K562 (cell line): ENCODE results near the gene NUDT5. TPM values are rescaled to one million over a fixed set of nuclear protein-coding genes. Genes with fewer than 3 reads are reported as not detected.

Source experiments
- CC2D1A ChIP-seq: fragments of 450-650 bp; IDR thresholded peaks from 2 replicates; pipeline ENCODE4 v1.6.1; 2017; ENCODE audit warnings: mild to moderate bottlenecking
- CTCF ChIP-seq, 3 experiments: IDR thresholded peaks in 2 of 3; conservative IDR thresholded peaks in 1 of 3; 2 replicates each; pipeline ENCODE4 v1.5.1; 2011 to 2012; ENCODE audit warnings: low read length in 3 of 3, mild to moderate bottlenecking in 3 of 3, control low read depth in 2 of 3, improper control_type of control experiment in 1 of 3, inconsistent platforms in 1 of 3, low read depth in 1 of 3, mixed read lengths in 1 of 3, moderate library complexity in 1 of 3; ENCODE audit not compliant: insufficient read depth in 2 of 3
- EHMT2 ChIP-seq: fragments of 450-650 bp; IDR thresholded peaks from 2 replicates; pipeline ENCODE4 v1.6.1; 2018; ENCODE audit warnings: antibody characterized with exemption
- ELK1 ChIP-seq: sonication (generic); formaldehyde crosslinking; IDR thresholded peaks from 2 replicates; pipeline ENCODE4 v1.8.1; 2022; ENCODE audit warnings: missing genetic modification reagents
- ESRRB ChIP-seq: fragments of 250-450 bp; sonication (Bioruptor Pico); IDR thresholded peaks from 2 replicates; pipeline ENCODE4 v1.5.0; 2020; ENCODE audit warnings: mild to moderate bottlenecking, moderate library complexity, borderline replicate concordance
- HEY1 ChIP-seq: fragments of 250-450 bp; sonication (Bioruptor Pico); IDR thresholded peaks from 2 replicates; pipeline ENCODE4 v1.5.0; 2020; ENCODE audit warnings: mild to moderate bottlenecking, moderate library complexity, borderline replicate concordance
- HNRNPH1 ChIP-seq: fragments of 200-400 bp; formaldehyde crosslinking; optimal IDR thresholded peaks from 2 replicates; pipeline ENCODE3; 2017; ENCODE audit warnings: low read depth, mild to moderate bottlenecking, low read length, moderate library complexity
- HOXB6 ChIP-seq: fragments of 250-450 bp; sonication (Bioruptor Pico); IDR thresholded peaks from 2 replicates; pipeline ENCODE4 v1.5.1; 2022; ENCODE audit warnings: mild to moderate bottlenecking, borderline replicate concordance
- MCM2 ChIP-seq: fragments of 450-650 bp; IDR thresholded peaks from 2 replicates; pipeline ENCODE4 v1.6.1; 2017; ENCODE audit warnings: low read depth, mild to moderate bottlenecking
- NCOR1 ChIP-seq: fragments of 450-650 bp; IDR thresholded peaks from 2 replicates; pipeline ENCODE4 v1.6.1; 2016; ENCODE audit warnings: mild to moderate bottlenecking, moderate library complexity
- NONO ChIP-seq, 2 experiments: fragments of 200-400 bp in 1 of 2; fragments of 450-650 bp in 1 of 2; formaldehyde crosslinking in 1 of 2; IDR thresholded peaks; 2 replicates each; pipeline ENCODE4 v1.6.1; 2017; ENCODE audit warnings: low read depth in 2 of 2, mild to moderate bottlenecking in 2 of 2, moderate library complexity in 2 of 2, low read length in 1 of 2
- NR2F6 ChIP-seq: fragments of 450-650 bp; formaldehyde crosslinking; IDR thresholded peaks from 2 replicates; pipeline ENCODE4 v1.4.0; 2020; ENCODE audit warnings: mild to moderate bottlenecking
- NR3C1 ChIP-seq: sonication (generic); formaldehyde crosslinking; IDR thresholded peaks from 2 replicates; pipeline ENCODE4 v1.8.1; 2022; ENCODE audit warnings: missing genetic modification reagents
- OTX1 ChIP-seq: fragments of 450-650 bp; formaldehyde crosslinking; IDR thresholded peaks from 2 replicates; pipeline ENCODE4 v1.4.0; 2022; ENCODE audit warnings: mild to moderate bottlenecking
- PHB ChIP-seq: fragments of 250-450 bp; sonication (Bioruptor Pico); IDR thresholded peaks from 2 replicates; pipeline ENCODE4 v1.5.0; 2021
- RBM22 ChIP-seq: fragments of 200-400 bp; formaldehyde crosslinking; IDR thresholded peaks from 2 replicates; pipeline ENCODE4 v1.6.1; 2018; ENCODE audit warnings: low read length, low read depth; ENCODE audit not compliant: poor library complexity, severe bottlenecking
- SAFB2 ChIP-seq: fragments of 200-400 bp; formaldehyde crosslinking; IDR thresholded peaks from 2 replicates; pipeline ENCODE4 v1.6.1; 2018; ENCODE audit warnings: borderline replicate concordance, low read length, low read depth, moderate library complexity; ENCODE audit not compliant: severe bottlenecking
- TFAM ChIP-seq: fragments of 250-450 bp; sonication (Bioruptor Pico); conservative IDR thresholded peaks from 2 replicates; pipeline ENCODE4 v1.5.0; 2021; ENCODE audit warnings: mild to moderate bottlenecking, moderate library complexity
- ZBTB12 ChIP-seq: fragments of 250-450 bp; sonication (Bioruptor Pico); IDR thresholded peaks from 2 replicates; pipeline ENCODE4 v1.4.0; 2020
- ZEB2 ChIP-seq: fragments of 450-650 bp; IDR thresholded peaks from 2 replicates; pipeline ENCODE4 v1.6.1; 2016
- ZNF384 ChIP-seq: IDR thresholded peaks from 2 replicates; pipeline ENCODE4 v1.6.1; 2012; ENCODE audit warnings: low read depth, low read length, improper control_type of control experiment
- ZNF561 ChIP-seq: fragments of 450-650 bp; formaldehyde crosslinking; conservative IDR thresholded peaks from 2 replicates; pipeline ENCODE4 v1.4.0; 2020; ENCODE audit warnings: mild to moderate bottlenecking, moderate library complexity
- polyA plus RNA-seq, 8 experiments: library from polyadenylated mRNA; depleted of rRNA in 4 of 8; stranded (reverse) in 5 of 8; unstranded in 3 of 8; fragments of >200 nt; fragmentation: Nextera tagmentation in 2 of 8; fragmentation: Illumina TruSeq in 1 of 8; extraction: Ambion mirVana in 2 of 8; extraction: Trizol in 1 of 8; gene quantifications; 2 replicates each; pipeline versions ENCODE4 v1.2.1 to v1.2.3, GENCODE V29; 2011 to 2014; ENCODE audit warnings: inconsistent platforms in 1 of 8, missing spikeins in 1 of 8
- total RNA-seq, 7 experiments: library from RNA; depleted of rRNA in 6 of 7; stranded (reverse); fragments of >200 nt in 6 of 7; fragmentation: Illumina TruSeq in 2 of 7; extraction: Trizol in 2 of 7; gene quantifications; 2 replicates each; pipeline versions ENCODE4 v1.2.1 to v1.2.3, GENCODE V29; 2011 to 2021; ENCODE audit warnings: low replicate concordance in 1 of 7
- TF ChIP-seq, protein P1 (sequence below): fragments of 450-650 bp; IDR thresholded peaks from 2 replicates; pipeline ENCODE4 v1.6.1; 2016; ENCODE audit warnings: borderline replicate concordance

NUDT5 gene
- total and polyA plus RNA-seq, 9 of the 15 experiments (the other 6 are each of a cell fraction or from before 2014, with no cell fraction given), result 87.7 to 422 (median 186) TPM

DNA sequence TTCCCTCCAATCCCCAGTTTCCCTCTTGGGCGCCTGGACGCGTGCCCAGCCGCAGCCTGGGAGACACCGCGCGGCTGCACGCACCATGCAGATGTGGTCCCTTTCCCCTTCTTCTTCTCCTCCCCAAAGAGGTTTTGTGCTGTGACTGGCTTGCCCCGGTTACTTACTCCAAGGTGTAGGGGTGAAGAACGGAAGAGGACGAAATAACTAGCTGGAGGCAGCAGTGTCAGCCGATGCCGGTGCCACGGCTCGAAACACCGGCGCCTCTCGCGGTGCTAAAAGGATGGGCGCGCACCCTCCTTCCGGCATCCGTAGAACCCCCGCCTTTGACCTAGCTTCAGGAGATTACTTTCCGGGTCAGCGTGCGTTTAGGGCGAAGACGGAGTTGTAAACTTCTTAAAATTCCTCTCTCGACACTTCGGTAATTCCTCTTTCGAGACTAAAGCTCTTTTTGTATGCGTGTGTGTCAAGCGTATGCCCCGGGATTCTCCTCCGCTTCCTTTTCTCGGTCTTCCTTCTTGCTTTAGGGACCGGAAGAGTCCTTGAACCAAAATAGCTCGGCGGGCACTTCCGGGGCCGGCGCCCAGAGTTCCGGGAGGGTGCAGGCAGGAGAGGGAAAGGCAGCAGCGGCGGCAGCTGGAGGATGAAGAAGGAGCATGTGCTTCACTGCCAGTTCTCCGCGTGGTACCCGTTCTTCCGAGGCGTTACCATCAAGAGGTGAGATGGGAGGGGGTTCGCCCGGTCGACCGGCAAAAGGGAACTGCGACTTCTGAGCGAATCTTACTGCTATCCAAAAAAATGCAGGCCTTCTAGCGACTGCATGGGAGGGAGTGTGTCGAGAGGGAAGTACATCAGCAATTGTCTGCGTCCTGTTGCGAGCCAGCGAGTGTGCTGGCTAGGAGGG lies at the start of gene NUDT5, which contains the start of gene CDC123 (continued):
- TF ChIP-seq ESRRB (CRISPR knock-in tag), result no peak
- peak; percentile 96 for TF ChIP-seq ZEB2
- TF ChIP-seq TFAM (CRISPR knock-in tag), result no peak
- TF ChIP-seq ZNF561 (CRISPR knock-in tag), result no peak
- no peak for TF ChIP-seq SAFB2
- no peak for TF ChIP-seq ZNF384
- no peak for TF ChIP-seq ZBTB12 (CRISPR knock-in tag)
- TF ChIP-seq MCM2, result no peak
- no peak for TF ChIP-seq NR2F6
- TF ChIP-seq HOXB6, result no peak
- TF ChIP-seq NONO (IDR thresholded peaks at IDR 0.05; ENCODE audit: low read depth in 2 of 2, low read length in 1 of 2), result 0 out of 4 replicates have a peak, but pooled peaks of 1 of the 2 experiments have one; percentile 50
- peak; percentile 34; the same call in 1 of the 2 replicates for TF ChIP-seq NCOR1
- no peak for TF ChIP-seq OTX1
- no peak for TF ChIP-seq ELK1 (CRISPR knock-in tag)
- TF ChIP-seq, protein P1, sequence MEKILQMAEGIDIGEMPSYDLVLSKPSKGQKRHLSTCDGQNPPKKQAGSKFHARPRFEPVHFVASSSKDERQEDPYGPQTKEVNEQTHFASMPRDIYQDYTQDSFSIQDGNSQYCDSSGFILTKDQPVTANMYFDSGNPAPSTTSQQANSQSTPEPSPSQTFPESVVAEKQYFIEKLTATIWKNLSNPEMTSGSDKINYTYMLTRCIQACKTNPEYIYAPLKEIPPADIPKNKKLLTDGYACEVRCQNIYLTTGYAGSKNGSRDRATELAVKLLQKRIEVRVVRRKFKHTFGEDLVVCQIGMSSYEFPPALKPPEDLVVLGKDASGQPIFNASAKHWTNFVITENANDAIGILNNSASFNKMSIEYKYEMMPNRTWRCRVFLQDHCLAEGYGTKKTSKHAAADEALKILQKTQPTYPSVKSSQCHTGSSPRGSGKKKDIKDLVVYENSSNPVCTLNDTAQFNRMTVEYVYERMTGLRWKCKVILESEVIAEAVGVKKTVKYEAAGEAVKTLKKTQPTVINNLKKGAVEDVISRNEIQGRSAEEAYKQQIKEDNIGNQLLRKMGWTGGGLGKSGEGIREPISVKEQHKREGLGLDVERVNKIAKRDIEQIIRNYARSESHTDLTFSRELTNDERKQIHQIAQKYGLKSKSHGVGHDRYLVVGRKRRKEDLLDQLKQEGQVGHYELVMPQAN, result peak; percentile 82; the same call in 1 of the 2 replicates
- peak; percentile 24; the same call in 1 of the 2 replicates for TF ChIP-seq CC2D1A
- TF ChIP-seq HNRNPH1, result no peak
- TF ChIP-seq NR3C1, result peak; percentile 60; the same call in 1 of the 2 replicates
- TF ChIP-seq PHB (CRISPR knock-in tag), result no peak
- no peak for TF ChIP-seq RBM22
- no peak for TF ChIP-seq HEY1 (CRISPR knock-in tag)
- peak in 1 of 3 experiments; percentile 11; a peak in 1 of 6 replicates for TF ChIP-seq CTCF (IDR thresholded peaks at IDR 0.05 in 2 of 3, conservative IDR thresholded peaks at IDR 0.05 in 1 of 3; ENCODE audit: insufficient read depth in 2 of 3, low read depth in 1 of 3, low read length in 3 of 3)
- peak; percentile 82 for TF ChIP-seq EHMT2
